ENCODE measurements around the gene NOTO.

The NOTO gene

GRCh38 chr2:73258913-73259215 lies 56.5 kb downstream of the NOTO start:
- DNase-seq, result no peak

- DNase-seq, result no peak
Observed at GRCh38 chr2:73259276-73259675, 56.9 kb downstream of the NOTO start.

- DNase-seq, result no peak
Observed at GRCh38 chr2:73259704-73260337, 57.4 kb downstream of the NOTO start.

GRCh38 chr2:73260338-73260984 lies 58.1 kb downstream of the NOTO start:
- no peak for DNase-seq
